Thymus (tissue), 11 donors: ENCODE results near the gene PXMP2. TPM values are rescaled to one million over a fixed set of nuclear protein-coding genes. Genes with fewer than 3 reads are reported as not detected.
A peak's percentile ranks its signal among the peaks of the same experiment; 100 is the strongest.

ENCODE experiments used
- DNase-seq, 9 donors: peaks; one replicate each; pipeline ENCODE4 v3.0.0-alpha.2; 2013; ENCODE audit warnings: low spot score in 9 of 9, low read depth in 6 of 9, missing footprints in 1 of 9
- H3K27ac ChIP-seq, 2 donors: one replicate each; pipeline ENCODE4 v1.5.1; 2013; ENCODE audit warnings: control low read depth in 1 of 2, low read depth in 1 of 2, low read length in 1 of 2, mild to moderate bottlenecking in 1 of 2, moderate library complexity in 1 of 2
- H3K27me3 ChIP-seq, 2 donors: one replicate each; pipeline ENCODE4 v1.5.1; 2013; ENCODE audit warnings: low read length in 1 of 2; ENCODE audit not compliant: control insufficient read depth in 2 of 2, insufficient read depth in 1 of 2
- H3K36me3 ChIP-seq, 2 donors: one replicate each; pipeline ENCODE4 v1.5.1; 2013; ENCODE audit warnings: low read length in 1 of 2, mild to moderate bottlenecking in 1 of 2, moderate library complexity in 1 of 2; ENCODE audit not compliant: control insufficient read depth in 2 of 2, insufficient read depth in 2 of 2
- H3K4me1 ChIP-seq, 2 donors: one replicate each; pipeline ENCODE4 v1.5.1; 2013; ENCODE audit warnings: low read length in 2 of 2; ENCODE audit not compliant: control insufficient read depth in 2 of 2, insufficient read depth in 2 of 2
- H3K4me3 ChIP-seq, 2 donors: one replicate each; pipeline ENCODE4 v1.5.1; 2013; ENCODE audit warnings: low read length in 2 of 2, control low read depth in 1 of 2, mild to moderate bottlenecking in 1 of 2
- H3K9me3 ChIP-seq, 2 donors: one replicate each; pipeline ENCODE4 v1.5.1; 2013; ENCODE audit warnings: low read length in 1 of 2, mild to moderate bottlenecking in 1 of 2; ENCODE audit not compliant: control insufficient read depth in 2 of 2, insufficient read depth in 1 of 2
- WGBS: extraction: QIAGEN DNeasy Blood & Tissue Kit; methylation state at CpG from one replicate; pipeline ENCODE4 v1.1.7; 2013; 5-methylcytosine and 5-hydroxymethylcytosine counted together
- polyA plus RNA-seq: library from polyadenylated mRNA; stranded (reverse); fragments of 200-250 nt; gene quantifications from one replicate; pipeline ENCODE4 v1.2.3, GENCODE V29; 2013
- total RNA-seq: library from RNA; stranded (reverse); fragments of 120-200 nt; gene quantifications from one replicate; pipeline ENCODE4 v1.2.4, GENCODE V29; 2013
- donor health status: healthy.

PXMP2 gene
- total and polyA plus RNA-seq, 2 donors = 6.3 to 50.1 TPM

- 98% methylated on average over 10 of the region's 10 CpGs for WGBS
- H3K9me3 ChIP-seq = no peaks in the 10 kb centered on the region
Measured at GRCh38 chr12:132700212-132700822, 12.9 kb downstream of the PXMP2 start.

GRCh38 chr12:132702640-132703039 lies 15.3 kb downstream of the PXMP2 start:
- H3K27me3 ChIP-seq = no peaks in the 10 kb centered on the region
- peaks cover 38 to 40% of the 10 kb centered on the region in 2 donors for H3K36me3 ChIP-seq
- 78% methylated on average over 4 of the region's 4 CpGs for WGBS
- H3K27ac ChIP-seq = no peak overlapping the region
- H3K9me3 ChIP-seq = peaks cover 0 to 1% of the 10 kb centered on the region in 2 donors
- H3K4me1 ChIP-seq = no peaks in the 10 kb centered on the region
- H3K4me3 ChIP-seq = no peak overlapping the region
- DNase-seq = no peak

More at GRCh38 chr12:132700212-132700822, 12.9 kb downstream of the PXMP2 start:
- Histone ChIP-seq H3K4me1 (no peaks in the 10 kb centered on the region), H3K36me3 (peaks cover 54 to 59% of the 10 kb centered on the region in 2 donors), H3K27me3 (no peaks in the 10 kb centered on the region), H3K27ac (no peak overlapping the region), H3K4me3 (no peak overlapping the region)
- DNase-seq = no peak

GRCh38 chr12:132703641-132704040 lies 16.3 kb downstream of the PXMP2 start:
- DNase-seq = no peak
- H3K9me3 ChIP-seq = peaks cover 0 to 1% of the 10 kb centered on the region in 2 donors
- H3K27ac ChIP-seq = no peak overlapping the region
- no peak overlapping the region for H3K4me3 ChIP-seq
- H3K36me3 ChIP-seq = peaks cover 38% of the 10 kb centered on the region in 2 donors
- no peaks in the 10 kb centered on the region for H3K27me3 ChIP-seq
- H3K4me1 ChIP-seq = no peaks in the 10 kb centered on the region
- 95% methylated on average over 9 of the region's 9 CpGs for WGBS

- no peak for DNase-seq
- 98% methylated on average over 6 of the region's 6 CpGs for WGBS
- no peak overlapping the region for H3K27ac ChIP-seq
- H3K4me3 ChIP-seq = no peak overlapping the region
- peaks cover 1 to 4% of the 10 kb centered on the region in 2 donors for H3K9me3 ChIP-seq
- peaks cover 8 to 14% of the 10 kb centered on the region in 2 donors for H3K4me1 ChIP-seq
- no peaks in the 10 kb centered on the region for H3K27me3 ChIP-seq
- peaks cover 18 to 25% of the 10 kb centered on the region in 2 donors for H3K36me3 ChIP-seq
Measured at GRCh38 chr12:132707241-132707640, 19.9 kb downstream of the PXMP2 start.

GRCh38 chr12:132708150-132708549 lies 20.8 kb downstream of the PXMP2 start:
- peaks cover 8 to 14% of the 10 kb centered on the region in 2 donors for H3K4me1 ChIP-seq
- no peak overlapping the region for H3K27ac ChIP-seq
- no peak for DNase-seq
- H3K4me3 ChIP-seq = no peak overlapping the region
- peaks cover 1 to 4% of the 10 kb centered on the region in 2 donors for H3K9me3 ChIP-seq
- no peaks in the 10 kb centered on the region for H3K27me3 ChIP-seq
- 96% methylated on average over 2 of the region's 2 CpGs for WGBS
- peaks cover 14 to 16% of the 10 kb centered on the region in 2 donors for H3K36me3 ChIP-seq

- Histone ChIP-seq H3K27ac (peak overlapping the region; percentile 79 to 95), H3K27me3 (no peaks in the 10 kb centered on the region), H3K9me3 (peaks cover 1 to 4% of the 10 kb centered on the region in 2 donors), H3K36me3 (peaks cover 8 to 10% of the 10 kb centered on the region in 2 donors), H3K4me1 (peaks cover 8 to 14% of the 10 kb centered on the region in 2 donors), H3K4me3 (peak overlapping the region; percentile 83 to 95)
- DNase-seq = peak in 1 of 9 donors; percentile 8
- 5% methylated on average over 26 of the region's 26 CpGs for WGBS
Measured at GRCh38 chr12:132710043-132710404, 22.6 kb downstream of the PXMP2 start.

GRCh38 chr12:132710405-132711079 lies 23.2 kb downstream of the PXMP2 start, which contains the start of gene PGAM5:
Gene PGAM5, plus strand, starts transcription at chr12:132710842. Its CDS starts 35 bp downstream, at chr12:132710877.
- Histone ChIP-seq H3K27ac (peak within 1 kb of the TSS; percentile 79 to 95), H3K36me3 (peaks cover 11% of the 10 kb centered on the region in 2 donors), H3K4me1 (peaks cover 8 to 14% of the 10 kb centered on the region in 2 donors), H3K9me3 (peaks cover 1 to 4% of the 10 kb centered on the region in 2 donors), H3K27me3 (no peaks in the 10 kb centered on the region), H3K4me3 (peak within 1 kb of the TSS; percentile 83 to 95)
- peak; percentile 72 to 95 (median 89) for DNase-seq
- WGBS = under 1% methylated on average over 94 of the region's 94 CpGs

GRCh38 chr12:132711080-132711843 lies 23.9 kb downstream of the PXMP2 start:
- H3K36me3 ChIP-seq = peaks cover 15% of the 10 kb centered on the region in 2 donors
- 9% methylated on average over 59 of the region's 59 CpGs for WGBS
- H3K4me3 ChIP-seq = peak overlapping the region; percentile 67 to 95
- H3K27ac ChIP-seq = peak overlapping the region in 1 of 2 donors; percentile 25
- no peaks in the 10 kb centered on the region for H3K27me3 ChIP-seq
- H3K4me1 ChIP-seq = peaks cover 8 to 14% of the 10 kb centered on the region in 2 donors
- DNase-seq = peak in 3 of 9 donors; percentile 8 to 23 (median 13)
- peaks cover 1 to 4% of the 10 kb centered on the region in 2 donors for H3K9me3 ChIP-seq
